ENCODE measurements around the gene H2AZ2.
"Not testable (repeated sequence)": the region's sequence is repeated elsewhere in the genome, so short reads cannot be mapped to it uniquely, and the experiment has no call there.

H2AZ2 gene

DNA sequence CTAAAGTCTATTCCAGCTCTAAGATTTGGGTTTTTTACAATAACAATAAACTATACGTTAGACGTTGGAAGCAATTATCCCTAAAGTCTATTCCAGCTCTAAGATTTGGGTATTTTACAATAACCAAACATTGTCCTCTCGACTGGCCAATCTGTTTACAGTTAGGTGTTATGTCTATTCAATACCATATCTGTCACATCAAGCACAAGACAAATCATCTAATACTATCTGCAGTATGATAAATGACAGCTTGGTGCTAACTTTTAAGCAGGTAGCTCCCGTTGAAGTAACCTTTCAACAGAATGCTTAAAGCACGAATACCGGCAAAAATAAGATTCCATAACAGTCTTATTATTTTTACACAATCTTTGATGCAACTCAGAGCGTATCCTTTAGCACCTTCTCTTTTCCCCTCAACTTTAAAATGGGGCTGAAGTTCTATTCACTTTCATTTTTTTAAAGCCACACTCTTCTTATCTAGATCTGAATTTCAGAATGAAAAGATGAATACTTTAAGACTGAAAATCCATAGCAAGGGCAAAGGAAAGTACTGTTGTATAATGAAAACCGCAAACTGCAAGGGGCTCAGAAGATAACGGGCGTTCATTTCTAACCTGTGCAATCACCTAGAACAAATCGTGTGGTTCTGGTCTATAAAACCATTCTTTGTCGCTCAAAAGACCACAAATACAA is 925 bp downstream of the H2AZ2 start:
- TF ChIP-seq POU6F1 (CRISPR knock-in tag; IDR thresholded peaks at IDR 0.05; ENCODE audit: borderline replicate concordance, low read depth) (no peak), CSRNP3 (CRISPR knock-in tag; IDR thresholded peaks at IDR 0.05) (no peak), PPARA (CRISPR knock-in tag; IDR thresholded peaks at IDR 0.05; ENCODE audit: borderline replicate concordance) (no peak), ZC3H10 (CRISPR knock-in tag; IDR thresholded peaks at IDR 0.05) (no peak), BACH2 (CRISPR knock-in tag; IDR thresholded peaks at IDR 0.05; ENCODE audit: borderline replicate concordance) (no peak), ZFP3 (CRISPR knock-in tag; IDR thresholded peaks at IDR 0.05) (no peak), ZNF8 (CRISPR knock-in tag; IDR thresholded peaks at IDR 0.05) (no peak), ISL1 (CRISPR knock-in tag; IDR thresholded peaks at IDR 0.05) (no peak), TCF4 (CRISPR knock-in tag; IDR thresholded peaks at IDR 0.05; ENCODE audit: borderline replicate concordance) (no peak), ARNTL (CRISPR knock-in tag; IDR thresholded peaks at IDR 0.05; ENCODE audit: borderline replicate concordance, low read depth) (no peak), GLIS3 (CRISPR knock-in tag; IDR thresholded peaks at IDR 0.05) (no peak), ZFP30 (CRISPR knock-in tag; IDR thresholded peaks at IDR 0.05) (no peak), CSDC2 (CRISPR knock-in tag; IDR thresholded peaks at IDR 0.05) (no peak), ZNF565 (CRISPR knock-in tag; conservative IDR thresholded peaks at IDR 0.05; ENCODE audit: low read depth) (no peak), RARB (CRISPR knock-in tag; IDR thresholded peaks at IDR 0.05) (no peak)
- TF ChIP-seq, protein P1, sequence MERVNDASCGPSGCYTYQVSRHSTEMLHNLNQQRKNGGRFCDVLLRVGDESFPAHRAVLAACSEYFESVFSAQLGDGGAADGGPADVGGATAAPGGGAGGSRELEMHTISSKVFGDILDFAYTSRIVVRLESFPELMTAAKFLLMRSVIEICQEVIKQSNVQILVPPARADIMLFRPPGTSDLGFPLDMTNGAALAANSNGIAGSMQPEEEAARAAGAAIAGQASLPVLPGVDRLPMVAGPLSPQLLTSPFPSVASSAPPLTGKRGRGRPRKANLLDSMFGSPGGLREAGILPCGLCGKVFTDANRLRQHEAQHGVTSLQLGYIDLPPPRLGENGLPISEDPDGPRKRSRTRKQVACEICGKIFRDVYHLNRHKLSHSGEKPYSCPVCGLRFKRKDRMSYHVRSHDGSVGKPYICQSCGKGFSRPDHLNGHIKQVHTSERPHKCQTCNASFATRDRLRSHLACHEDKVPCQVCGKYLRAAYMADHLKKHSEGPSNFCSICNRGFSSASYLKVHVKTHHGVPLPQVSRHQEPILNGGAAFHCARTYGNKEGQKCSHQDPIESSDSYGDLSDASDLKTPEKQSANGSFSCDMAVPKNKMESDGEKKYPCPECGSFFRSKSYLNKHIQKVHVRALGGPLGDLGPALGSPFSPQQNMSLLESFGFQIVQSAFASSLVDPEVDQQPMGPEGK (CRISPR knock-in tag; IDR thresholded peaks at IDR 0.05; ENCODE audit: borderline replicate concordance), result no peak
- TF ChIP-seq, protein P2, sequence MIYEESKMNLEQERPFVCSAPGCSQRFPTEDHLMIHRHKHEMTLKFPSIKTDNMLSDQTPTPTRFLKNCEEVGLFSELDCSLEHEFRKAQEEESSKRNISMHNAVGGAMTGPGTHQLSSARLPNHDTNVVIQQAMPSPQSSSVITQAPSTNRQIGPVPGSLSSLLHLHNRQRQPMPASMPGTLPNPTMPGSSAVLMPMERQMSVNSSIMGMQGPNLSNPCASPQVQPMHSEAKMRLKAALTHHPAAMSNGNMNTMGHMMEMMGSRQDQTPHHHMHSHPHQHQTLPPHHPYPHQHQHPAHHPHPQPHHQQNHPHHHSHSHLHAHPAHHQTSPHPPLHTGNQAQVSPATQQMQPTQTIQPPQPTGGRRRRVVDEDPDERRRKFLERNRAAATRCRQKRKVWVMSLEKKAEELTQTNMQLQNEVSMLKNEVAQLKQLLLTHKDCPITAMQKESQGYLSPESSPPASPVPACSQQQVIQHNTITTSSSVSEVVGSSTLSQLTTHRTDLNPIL (CRISPR knock-in tag; IDR thresholded peaks at IDR 0.05; ENCODE audit: low read depth), result no peak
- TF ChIP-seq, protein P3, sequence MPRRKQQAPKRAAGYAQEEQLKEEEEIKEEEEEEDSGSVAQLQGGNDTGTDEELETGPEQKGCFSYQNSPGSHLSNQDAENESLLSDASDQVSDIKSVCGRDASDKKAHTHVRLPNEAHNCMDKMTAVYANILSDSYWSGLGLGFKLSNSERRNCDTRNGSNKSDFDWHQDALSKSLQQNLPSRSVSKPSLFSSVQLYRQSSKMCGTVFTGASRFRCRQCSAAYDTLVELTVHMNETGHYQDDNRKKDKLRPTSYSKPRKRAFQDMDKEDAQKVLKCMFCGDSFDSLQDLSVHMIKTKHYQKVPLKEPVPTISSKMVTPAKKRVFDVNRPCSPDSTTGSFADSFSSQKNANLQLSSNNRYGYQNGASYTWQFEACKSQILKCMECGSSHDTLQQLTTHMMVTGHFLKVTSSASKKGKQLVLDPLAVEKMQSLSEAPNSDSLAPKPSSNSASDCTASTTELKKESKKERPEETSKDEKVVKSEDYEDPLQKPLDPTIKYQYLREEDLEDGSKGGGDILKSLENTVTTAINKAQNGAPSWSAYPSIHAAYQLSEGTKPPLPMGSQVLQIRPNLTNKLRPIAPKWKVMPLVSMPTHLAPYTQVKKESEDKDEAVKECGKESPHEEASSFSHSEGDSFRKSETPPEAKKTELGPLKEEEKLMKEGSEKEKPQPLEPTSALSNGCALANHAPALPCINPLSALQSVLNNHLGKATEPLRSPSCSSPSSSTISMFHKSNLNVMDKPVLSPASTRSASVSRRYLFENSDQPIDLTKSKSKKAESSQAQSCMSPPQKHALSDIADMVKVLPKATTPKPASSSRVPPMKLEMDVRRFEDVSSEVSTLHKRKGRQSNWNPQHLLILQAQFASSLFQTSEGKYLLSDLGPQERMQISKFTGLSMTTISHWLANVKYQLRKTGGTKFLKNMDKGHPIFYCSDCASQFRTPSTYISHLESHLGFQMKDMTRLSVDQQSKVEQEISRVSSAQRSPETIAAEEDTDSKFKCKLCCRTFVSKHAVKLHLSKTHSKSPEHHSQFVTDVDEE (CRISPR knock-in tag; IDR thresholded peaks at IDR 0.05), result no peak
- ATAC-seq, result no peak

DNA sequence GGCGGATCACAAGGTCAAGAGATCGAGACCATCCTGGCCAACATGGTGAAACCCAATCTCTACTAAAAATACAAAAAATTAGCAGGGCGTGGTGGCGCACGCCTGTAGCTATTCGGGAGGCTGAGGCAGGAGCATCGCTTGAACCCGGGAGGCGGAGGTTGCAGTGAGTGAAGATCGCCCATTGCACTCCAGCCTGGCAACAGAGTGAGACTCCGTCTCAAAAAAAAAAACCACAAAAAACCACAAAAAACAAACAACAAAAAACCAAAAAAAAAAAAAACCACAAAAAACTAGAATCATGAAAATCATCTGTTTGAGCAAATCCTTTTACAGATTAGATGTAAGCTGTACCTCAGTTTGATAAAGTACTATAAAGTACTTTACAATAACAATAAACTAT is 1.5 kb downstream of the H2AZ2 start:
- ATAC-seq, result not testable (repeated sequence)

- ATAC-seq, result no peak
- TF ChIP-seq, protein P3 (CRISPR knock-in tag; IDR thresholded peaks at IDR 0.05), result no peak
- TF ChIP-seq ZC3H10 (CRISPR knock-in tag; IDR thresholded peaks at IDR 0.05) (no peak), BACH2 (CRISPR knock-in tag; IDR thresholded peaks at IDR 0.05; ENCODE audit: borderline replicate concordance) (no peak), TCF4 (CRISPR knock-in tag; IDR thresholded peaks at IDR 0.05; ENCODE audit: borderline replicate concordance) (no peak), ESRRG (CRISPR knock-in tag; IDR thresholded peaks at IDR 0.05) (no peak), ZNF70 (CRISPR knock-in tag; IDR thresholded peaks at IDR 0.05) (no peak), POU6F1 (CRISPR knock-in tag; IDR thresholded peaks at IDR 0.05; ENCODE audit: borderline replicate concordance, low read depth) (no peak), ZFP30 (CRISPR knock-in tag; IDR thresholded peaks at IDR 0.05) (no peak), CSRNP3 (CRISPR knock-in tag; IDR thresholded peaks at IDR 0.05) (no peak), GLIS3 (CRISPR knock-in tag; IDR thresholded peaks at IDR 0.05) (no peak), CSDC2 (CRISPR knock-in tag; IDR thresholded peaks at IDR 0.05) (no peak), OSR1 (CRISPR knock-in tag; IDR thresholded peaks at IDR 0.05) (no peak), SNAI2 (CRISPR knock-in tag; IDR thresholded peaks at IDR 0.05) (no peak)
These were observed 2.4 kb downstream of the H2AZ2 start for GRCh38 chr7:44845451-44845850.
